Measurements from ENCODE around the gene NCKIPSD. TPM values are rescaled to one million over a fixed set of nuclear protein-coding genes. Genes with fewer than 3 reads are reported as not detected.
A peak's percentile ranks its signal among the peaks of the same experiment; 100 is the strongest.

Gene NCKIPSD
- total and polyA plus RNA-seq, 7 donors: 5.9 to 8.6 (median 6.5) TPM

- H3K36me3 ChIP-seq (ENCODE audit: insufficient read depth in 1 of 2, low read depth in 1 of 2): peaks cover 0 to 63% of the 10 kb centered on the region in 2 donors
These were observed 26.0 kb upstream of the NCKIPSD start for GRCh38 chr3:48711727-48712126.

GRCh38 chr3:48709051-48709461, 23.3 kb upstream of the NCKIPSD start:
- H3K4me3 ChIP-seq: no peak overlapping the region
- H3K4me1 ChIP-seq: peaks cover 51% of the 10 kb centered on the region
- no peak for TF ChIP-seq CTCF (IDR thresholded peaks at IDR 0.05)
- WGBS, 3 donors: 53 to 63% (median 54%) methylated on average over 7 of the region's 7 CpGs
- H3K36me3 ChIP-seq (ENCODE audit: insufficient read depth in 1 of 2, low read depth in 1 of 2): peaks cover 0 to 57% of the 10 kb centered on the region in 2 donors
- no peak for DNase-seq
- intact Hi-C loops (cut with DNase I): no loop called here
- peak overlapping the region; percentile 67 for H3K27ac ChIP-seq
- peak; percentile 54 to 91 (median 84) for ATAC-seq
- H3K27me3 ChIP-seq (ENCODE audit: insufficient read depth in 3 of 3, low read length in 2 of 3): no peaks in the 10 kb centered on the region
- H3K9me3 ChIP-seq: no peaks in the 10 kb centered on the region

More at GRCh38 chr3:48711727-48712126, 26.0 kb upstream of the NCKIPSD start:
- Histone ChIP-seq H3K4me1 (peaks cover 64% of the 10 kb centered on the region), H3K27me3 (ENCODE audit: insufficient read depth in 3 of 3, low read length in 2 of 3) (no peaks in the 10 kb centered on the region), H3K27ac (no peak overlapping the region), H3K4me3 (no peak overlapping the region), H3K9me3 (no peaks in the 10 kb centered on the region)
- DNase-seq: no peak
- TF ChIP-seq CTCF (IDR thresholded peaks at IDR 0.05): no peak
- WGBS, 3 donors: 78 to 87% (median 87%) methylated on average over 2 of the region's 2 CpGs
- ATAC-seq: no peak
- intact Hi-C loops (cut with DNase I): no loop called here

- TF ChIP-seq CTCF (IDR thresholded peaks at IDR 0.05): no peak
- DNase-seq (no peak), ATAC-seq (peak; percentile 36 to 56 (median 46))
- peaks cover 50% of the 10 kb centered on the region for H3K4me1 ChIP-seq
- no peak overlapping the region for H3K4me3 ChIP-seq
- intact Hi-C loops (cut with DNase I): no loop called here
- 19 to 48% (median 27%) methylated on average over 2 of the region's 2 CpGs for WGBS, 3 donors
- H3K27ac ChIP-seq: peak overlapping the region; percentile 67
- H3K27me3 ChIP-seq (ENCODE audit: insufficient read depth in 3 of 3, low read length in 2 of 3): no peaks in the 10 kb centered on the region
- H3K36me3 ChIP-seq (ENCODE audit: insufficient read depth in 1 of 2, low read depth in 1 of 2): peaks cover 0 to 51% of the 10 kb centered on the region in 2 donors
- no peaks in the 10 kb centered on the region for H3K9me3 ChIP-seq
These were observed 22.8 kb upstream of the NCKIPSD start for GRCh38 chr3:48708481-48708889.

GRCh38 chr3:48707157-48707556, 21.4 kb upstream of the NCKIPSD start:
- ATAC-seq (no peak), DNase-seq (no peak)
- H3K27me3 ChIP-seq (ENCODE audit: insufficient read depth in 3 of 3, low read length in 2 of 3): no peaks in the 10 kb centered on the region
- peaks cover 0 to 40% of the 10 kb centered on the region in 2 donors for H3K36me3 ChIP-seq (ENCODE audit: insufficient read depth in 1 of 2, low read depth in 1 of 2)
- peaks cover 43% of the 10 kb centered on the region for H3K4me1 ChIP-seq
- H3K9me3 ChIP-seq: no peaks in the 10 kb centered on the region
- intact Hi-C loops (cut with DNase I): no loop called here
- H3K27ac ChIP-seq: peak overlapping the region; percentile 67
- H3K4me3 ChIP-seq: no peak overlapping the region
- WGBS, 3 donors: 84 to 91% (median 88%) methylated on average over 5 of the region's 5 CpGs
- TF ChIP-seq CTCF (IDR thresholded peaks at IDR 0.05): no peak

GRCh38 chr3:48702320-48702920, 16.7 kb upstream of the NCKIPSD start:
- WGBS, 3 donors: 92 to 97% (median 95%) methylated on average over 6 of the region's 6 CpGs
- Histone ChIP-seq H3K36me3 (ENCODE audit: insufficient read depth in 1 of 2, low read depth in 1 of 2) (peaks cover 0 to 38% of the 10 kb centered on the region in 2 donors), H3K4me1 (peaks cover 9% of the 10 kb centered on the region), H3K27ac (no peak overlapping the region), H3K27me3 (ENCODE audit: insufficient read depth in 3 of 3, low read length in 2 of 3) (no peaks in the 10 kb centered on the region), H3K4me3 (no peak overlapping the region), H3K9me3 (no peaks in the 10 kb centered on the region)
- ATAC-seq (no peak), DNase-seq (no peak)
- TF ChIP-seq CTCF (IDR thresholded peaks at IDR 0.05): no peak
- intact Hi-C loops (cut with DNase I): no loop called here
